ENCODE results near the gene EIF4G3. TPM values are rescaled to one million over a fixed set of nuclear protein-coding genes. Genes with fewer than 3 reads are reported as not detected.

EIF4G3 gene
- total and polyA plus RNA-seq, 2 of the 8 experiments (the other 6 are each of a cell fraction or from before 2014, with no cell fraction given), result 47.5 to 66.6 TPM

DNA sequence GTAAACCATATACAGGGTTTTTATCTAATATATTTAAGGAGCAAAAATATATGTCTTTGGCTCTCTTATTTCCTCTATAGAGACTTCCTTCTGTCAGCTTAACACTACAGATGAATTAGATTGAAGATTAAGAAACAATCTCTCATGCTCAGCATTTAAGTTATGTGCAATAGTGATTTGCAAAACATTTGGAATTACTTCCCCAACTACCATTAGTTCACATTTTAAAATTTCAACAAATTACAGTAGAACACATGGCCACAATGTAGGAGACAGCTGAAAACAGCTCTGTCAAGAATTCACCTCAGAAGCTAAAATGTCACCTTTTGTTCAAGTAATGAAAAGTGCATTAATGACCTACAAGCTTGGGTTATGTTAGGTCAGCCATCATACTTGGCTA is 177.9 kb downstream of the EIF4G3 start:
- no peak overlapping the region for H3K23ac ChIP-seq (ENCODE audit: insufficient read length)
- no peak overlapping the region for H2AFZ ChIP-seq (ENCODE audit: low read length)
- H3K79me1 ChIP-seq (ENCODE audit: low read depth, low read length), result no peaks in the 10 kb centered on the region
- no peak overlapping the region for H2BK15ac ChIP-seq (ENCODE audit: low read length)
- no peak overlapping the region for H3K4me2 ChIP-seq (ENCODE audit: insufficient read depth in 1 of 2, low read depth in 2 of 2, low read length in 2 of 2)
- no peak overlapping the region for H3K4ac ChIP-seq (replicated peaks; ENCODE audit: insufficient read length, low read depth, low read length)
- no peak overlapping the region for H2BK12ac ChIP-seq (ENCODE audit: low read depth, low read length)
- H3K14ac ChIP-seq (ENCODE audit: insufficient read length), result no peak overlapping the region
- H3K9me3 ChIP-seq (ENCODE audit: insufficient read depth in 2 of 2, low read depth in 1 of 2, low read length in 1 of 2), result no peaks in the 10 kb centered on the region
- no peak overlapping the region for H2BK5ac ChIP-seq (ENCODE audit: low read depth, low read length)
- H2BK120ac ChIP-seq (replicated peaks; ENCODE audit: low read depth, low read length), result no peak overlapping the region
- no peak overlapping the region for H3K18ac ChIP-seq (ENCODE audit: extremely low read depth, low read length)
- no peak overlapping the region for H2AK5ac ChIP-seq (ENCODE audit: low read depth, low read length)
- TF ChIP-seq CREB1 (IDR thresholded peaks at IDR 0.05), result no peak
- TF ChIP-seq SIN3A (conservative IDR thresholded peaks at IDR 0.05 in 1 of 2, IDR thresholded peaks at IDR 0.05 in 1 of 2; ENCODE audit: low read depth in 1 of 2, low read length in 2 of 2), result no peak
- no peak for TF ChIP-seq GTF2F1 (IDR thresholded peaks at IDR 0.05; ENCODE audit: borderline replicate concordance, low read depth, low read length)
- TF ChIP-seq JUND (IDR thresholded peaks at IDR 0.05; ENCODE audit: low read length), result no peak
- no peak for TF ChIP-seq EZH2 (IDR thresholded peaks at IDR 0.05; ENCODE audit: low read depth, low read length, severe bottlenecking)
- no peak for TF ChIP-seq BCL11A (IDR thresholded peaks at IDR 0.05; ENCODE audit: low read depth in 2 of 2, low read length in 2 of 2)
- TF ChIP-seq SRF (IDR thresholded peaks at IDR 0.05; ENCODE audit: low read depth, low read length), result no peak
- TF ChIP-seq SUZ12 (IDR thresholded peaks at IDR 0.05; ENCODE audit: low read length), result no peak
- no peak for TF ChIP-seq BRCA1 (IDR thresholded peaks at IDR 0.05; ENCODE audit: low read depth, low read length)
- TF ChIP-seq, protein P1, sequence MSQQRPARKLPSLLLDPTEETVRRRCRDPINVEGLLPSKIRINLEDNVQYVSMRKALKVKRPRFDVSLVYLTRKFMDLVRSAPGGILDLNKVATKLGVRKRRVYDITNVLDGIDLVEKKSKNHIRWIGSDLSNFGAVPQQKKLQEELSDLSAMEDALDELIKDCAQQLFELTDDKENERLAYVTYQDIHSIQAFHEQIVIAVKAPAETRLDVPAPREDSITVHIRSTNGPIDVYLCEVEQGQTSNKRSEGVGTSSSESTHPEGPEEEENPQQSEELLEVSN (IDR thresholded peaks at IDR 0.05), result no peak
- no peak for TF ChIP-seq TAF7 (optimal IDR thresholded peaks at IDR 0.05; ENCODE audit: borderline replicate concordance, low read depth, low read length)
- TF ChIP-seq SAP30 (IDR thresholded peaks at IDR 0.05; ENCODE audit: insufficient read depth, insufficient replicate concordance, low read length), result no peak
- no peak for TF ChIP-seq BACH1 (IDR thresholded peaks at IDR 0.05; ENCODE audit: low read length)
- no peak for TF ChIP-seq JUN (IDR thresholded peaks at IDR 0.05; ENCODE audit: low read depth, low read length)
- TF ChIP-seq SIX5 (IDR thresholded peaks at IDR 0.05; ENCODE audit: low read depth, low read length), result no peak
- H4K8ac ChIP-seq (ENCODE audit: extremely low read depth, insufficient read depth, low read length), result no peak overlapping the region
- ChIA-PET CTCF (ENCODE audit: partially characterized antibody) (interaction anchor here (0.9 kb wide), 1 partner anchor 9 kb away, joined by 4 read pairs; no protein-coding TSS in a partner anchor), POLR2A (ENCODE audit: partially characterized antibody) (no interaction called here)
- peaks cover 0 to 3% of the 10 kb centered on the region in 2 experiments; a peak in 1 of 4 replicates for H3K79me2 ChIP-seq (ENCODE audit: control insufficient read depth in 1 of 2, insufficient read depth in 2 of 2, low read length in 2 of 2)
- no peak overlapping the region for H3K56ac ChIP-seq (replicated peaks; ENCODE audit: insufficient read length, low read depth, low read length)
- H3K9ac ChIP-seq (replicated peaks in 1 of 4; ENCODE audit: extremely low read depth in 1 of 4, low read depth in 3 of 4, low read length in 3 of 4), result no peak overlapping the region
- no peak overlapping the region for H3K27ac ChIP-seq (ENCODE audit: low read depth, low read length)
- H3K4me3 ChIP-seq (ENCODE audit: extremely low read depth in 1 of 4, insufficient read depth in 2 of 4, low read depth in 3 of 4, low read length in 4 of 4), result no peak overlapping the region
- no peak overlapping the region for H4K91ac ChIP-seq (replicated peaks; ENCODE audit: insufficient read length, low read length)
- H3K23me2 ChIP-seq (ENCODE audit: low read depth, low read length), result no peaks in the 10 kb centered on the region
- H4K20me1 ChIP-seq (replicated peaks in 1 of 2; ENCODE audit: control insufficient read depth in 1 of 2, insufficient read depth in 2 of 2, low read length in 2 of 2), result peaks cover 0 to 2% of the 10 kb centered on the region in 2 experiments
- FAIRE-seq, result no peak
- no peak for DNase-seq (ENCODE audit: low read depth in 1 of 2, low spot score in 2 of 2)
- no peaks in the 10 kb centered on the region for H3K36me3 ChIP-seq (ENCODE audit: control insufficient read depth in 2 of 4, insufficient read depth in 4 of 4, low read length in 3 of 4)
- H3K4me1 ChIP-seq (replicated peaks in 1 of 4; ENCODE audit: control insufficient read depth in 3 of 4, insufficient read depth in 4 of 4, low read length in 3 of 4), result peaks cover 0 to 3% (median 0%) of the 10 kb centered on the region in 4 experiments; a peak in 1 of 7 replicates
- no peak overlapping the region for H4K5ac ChIP-seq (ENCODE audit: insufficient read length, low read depth, low read length)
- no peak overlapping the region for H2BK20ac ChIP-seq (ENCODE audit: low read length)
- no peaks in the 10 kb centered on the region for H3K27me3 ChIP-seq (replicated peaks in 1 of 4; ENCODE audit: control insufficient read depth in 3 of 4, extremely low read depth in 1 of 4, insufficient read depth in 3 of 4, low read length in 3 of 4)
